Measurements from ENCODE around the gene SLIT3.

DNA sequence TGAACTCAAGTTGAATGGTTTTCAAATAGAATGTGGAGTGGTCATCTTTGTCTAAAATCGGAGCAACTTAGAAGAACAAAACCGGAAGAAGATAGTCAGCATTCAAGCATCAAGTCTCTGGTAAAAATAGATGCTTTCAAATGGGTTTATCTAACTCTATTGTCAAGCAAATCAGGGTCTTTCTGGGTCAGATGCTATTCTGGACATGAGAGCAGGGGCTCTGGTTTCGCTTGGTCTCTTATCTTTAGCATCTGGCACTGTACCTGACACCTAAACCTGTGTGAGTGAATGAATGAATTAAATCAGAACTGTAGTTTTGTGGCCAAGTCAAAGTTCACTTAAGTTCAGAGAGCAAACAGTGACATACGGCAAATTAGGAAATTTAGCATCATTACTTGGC, 173.5 kb downstream of the SLIT3 start:
- TF ChIP-seq CTCF (IDR thresholded peaks at IDR 0.05; ENCODE audit: extremely low read depth in 1 of 2, insufficient read depth in 1 of 2, low read depth in 1 of 2, low read length in 2 of 2) (no peak), POLR2AphosphoS5 (IDR thresholded peaks at IDR 0.05; ENCODE audit: insufficient read depth, low read depth, low read length) (no peak), POLR2A (IDR thresholded peaks at IDR 0.05; ENCODE audit: low read depth, low read length) (no peak)
